Right cardiac atrium (tissue), 5 donors: Measurements from ENCODE around the gene ARHGAP8. TPM values are rescaled to one million over a fixed set of nuclear protein-coding genes. Genes with fewer than 3 reads are reported as not detected.

ENCODE experiments used
- ATAC-seq, 2 donors: fragments of 200-7000 bp; cut with Tn5 transposase; one replicate each; pipeline versions ENCODE4 v1.8.0 to v1.9.1; 2020; ENCODE audit warnings: moderate library complexity in 2 of 2, mild to moderate bottlenecking in 1 of 2
- DNase-seq, 3 donors: peaks; one replicate each; pipeline ENCODE4 v3.0.0-alpha.2; 2020
- H3K27ac ChIP-seq: one replicate; pipeline ENCODE4 v1.5.1; 2013; ENCODE audit warnings: mild to moderate bottlenecking, low read length, control low read depth, moderate library complexity
- H3K27me3 ChIP-seq: one replicate; pipeline ENCODE4 v1.6.1; 2013; ENCODE audit not compliant: control insufficient read depth, insufficient read depth
- H3K4me1 ChIP-seq: one replicate; pipeline ENCODE4 v1.6.1; 2013; ENCODE audit warnings: low read length; ENCODE audit not compliant: control insufficient read depth, insufficient read depth
- H3K4me3 ChIP-seq: one replicate; pipeline ENCODE4 v1.5.1; 2013; ENCODE audit warnings: low read length, control low read depth
- H3K9me3 ChIP-seq: one replicate; pipeline ENCODE4 v1.6.1; 2013; ENCODE audit warnings: low read length; ENCODE audit not compliant: control insufficient read depth
- WGBS: extraction: QIAGEN DNeasy Blood & Tissue Kit; methylation state at CpG from one replicate; pipeline ENCODE4 v1.1.7; 2013; 5-methylcytosine and 5-hydroxymethylcytosine counted together
- intact Hi-C, 4 donors: fragments of 100-400 bp; cut with DNase I; formaldehyde crosslinking; loops; one replicate each; pipeline versions ENCODE4 v1.11.0 to v1.14.0; 2022 to 2023
- polyA plus RNA-seq: library from polyadenylated mRNA; stranded (reverse); fragments of 200-250 nt; gene quantifications from one replicate; pipeline ENCODE4 v1.2.3, GENCODE V29; 2013
- total RNA-seq, 4 donors: library from RNA; stranded (reverse); fragmentation: NEBNext Ultra II Directional; extraction: Animal tissue kit (Norgen Biotek cat#: 25700); gene quantifications; one replicate each; pipeline ENCODE4 v1.2.1, GENCODE V29; 2021
- donor health status: healthy with polysubstance abuse.
- donor health status: DM: no; HTN: yes; CAD: no.
- donor health status: DM: no; HTN: no; CAD: no.
- donor health status: DM: no; HTN: yes; CAD: no; lungs with severe emphysema.
- donor health status: DM: yes; HTN: yes; CAD: no.

The ARHGAP8 gene
- total and polyA plus RNA-seq, 5 donors = 0.02 to 1.9 (median 0.66) TPM

DNA sequence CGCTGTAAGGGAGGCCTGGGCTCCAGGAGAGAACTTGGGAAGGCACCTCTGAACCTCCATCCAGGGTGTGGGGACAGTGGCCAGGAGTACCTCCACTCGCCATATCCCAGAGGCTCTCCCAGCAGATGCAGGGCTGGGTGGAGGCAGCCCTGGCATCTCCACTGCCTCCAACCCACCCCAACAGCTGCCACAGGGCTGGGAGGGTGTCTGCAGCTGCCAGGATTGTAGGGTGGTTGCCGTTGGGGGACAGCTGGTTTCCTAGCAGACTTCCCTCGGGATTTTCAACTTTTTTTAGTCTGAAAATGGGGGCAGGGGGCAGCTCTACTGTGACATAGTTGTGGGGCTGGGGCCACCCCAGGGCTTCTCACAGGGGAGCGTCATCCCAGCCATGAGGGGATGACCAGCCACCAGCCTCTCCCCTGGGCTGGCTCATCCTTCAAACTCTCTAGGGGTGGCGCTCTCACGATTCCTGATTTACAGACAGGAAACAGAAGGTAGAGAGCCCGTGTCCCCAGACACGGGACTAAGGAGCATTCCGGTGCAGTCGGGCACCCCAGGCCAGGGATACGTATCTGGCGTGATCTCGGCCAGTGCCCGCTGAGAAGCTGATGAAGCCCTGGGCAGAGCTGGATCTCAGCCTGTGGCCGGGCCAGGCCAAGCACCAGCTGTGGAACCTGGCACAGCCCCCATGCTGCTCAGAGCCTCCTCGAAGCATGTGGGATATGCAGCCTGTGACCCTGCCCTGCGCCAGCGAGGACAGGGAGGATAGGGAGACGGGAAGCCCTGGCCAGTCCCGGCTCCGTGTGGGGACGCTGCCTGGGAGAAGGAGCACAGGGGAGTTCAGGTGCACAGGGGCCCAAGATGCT, 40.5 kb upstream of the ARHGAP8 start:
- no peak for ATAC-seq
- H3K4me1 ChIP-seq = peaks cover 2% of the 10 kb centered on the region
- H3K9me3 ChIP-seq = no peaks in the 10 kb centered on the region
- peak in 1 of 3 donors; percentile 64 for DNase-seq
- H3K27ac ChIP-seq = no peak overlapping the region
- no peak overlapping the region for H3K4me3 ChIP-seq
- no peaks in the 10 kb centered on the region for H3K27me3 ChIP-seq
- 80% methylated on average over 23 of the region's 23 CpGs for WGBS
- intact Hi-C loops = no loop called here

DNA sequence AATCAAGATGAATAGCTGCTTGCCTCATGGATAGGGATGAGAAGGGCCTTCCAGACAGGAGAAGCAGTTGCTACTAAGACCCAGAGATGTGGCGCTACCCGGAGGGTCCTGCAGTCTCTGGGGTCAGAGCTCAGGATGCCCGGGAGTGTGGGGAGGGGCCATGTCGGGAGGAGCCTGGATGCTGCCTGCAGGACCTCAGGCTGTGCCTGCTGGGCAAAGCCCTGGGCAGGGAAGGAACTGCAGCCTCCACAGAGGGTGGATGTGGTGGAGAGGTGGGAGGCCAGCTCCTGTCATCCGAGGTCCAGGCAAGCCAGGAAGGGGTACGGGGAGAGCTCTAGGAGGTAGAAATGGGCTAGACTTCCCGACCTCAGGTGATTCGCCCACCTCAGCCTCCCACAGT, 39.4 kb upstream of the ARHGAP8 start:
- Histone ChIP-seq H3K4me3 (no peak overlapping the region), H3K27ac (no peak overlapping the region), H3K9me3 (no peaks in the 10 kb centered on the region), H3K4me1 (peaks cover 2% of the 10 kb centered on the region), H3K27me3 (no peaks in the 10 kb centered on the region)
- intact Hi-C loops = no loop called here
- peak in 1 of 3 donors; percentile 4 for DNase-seq
- 92% methylated on average over 8 of the region's 8 CpGs for WGBS
- ATAC-seq = no peak

DNA sequence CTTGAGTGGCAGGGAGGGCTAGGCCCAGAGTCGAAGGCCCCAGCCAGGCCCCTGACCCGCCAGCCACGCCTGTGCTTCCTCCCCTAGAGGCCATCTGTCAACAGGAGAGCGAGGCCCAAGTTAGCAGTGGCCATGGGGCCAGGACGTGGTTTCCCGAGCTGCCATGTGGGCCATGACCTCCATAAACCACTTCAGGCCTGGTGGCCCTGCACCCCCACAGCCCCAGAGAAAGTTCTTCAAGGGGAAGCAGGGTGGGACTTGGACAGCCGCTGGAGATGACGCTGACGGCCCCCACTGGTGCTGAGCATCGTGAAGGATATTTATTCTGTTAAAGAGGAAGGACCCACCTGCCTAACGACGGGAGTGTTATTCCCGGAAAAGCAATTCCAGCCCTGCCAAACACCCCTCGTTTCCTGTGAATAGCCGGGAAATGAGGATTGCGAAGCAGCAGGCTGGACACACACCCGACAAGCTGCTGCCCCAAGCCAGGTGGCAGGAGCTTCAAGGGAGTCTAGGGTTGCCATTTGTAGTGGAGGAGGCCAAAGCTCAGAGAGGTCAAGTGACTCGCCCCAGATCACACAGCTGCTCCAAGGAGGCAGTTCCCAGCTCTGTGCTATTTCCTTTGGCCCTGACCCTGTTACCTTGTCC, 37.5 kb upstream of the ARHGAP8 start:
- Histone ChIP-seq H3K9me3 (no peaks in the 10 kb centered on the region), H3K4me1 (peaks cover 2% of the 10 kb centered on the region), H3K27me3 (no peaks in the 10 kb centered on the region), H3K27ac (no peak overlapping the region), H3K4me3 (no peak overlapping the region)
- intact Hi-C loops = no loop called here
- ATAC-seq = peak; percentile 8 to 87
- DNase-seq = peak in 1 of 3 donors; percentile 55
- whole genome bisulfite sequencing = 51% methylated on average over 18 of the region's 18 CpGs

DNA sequence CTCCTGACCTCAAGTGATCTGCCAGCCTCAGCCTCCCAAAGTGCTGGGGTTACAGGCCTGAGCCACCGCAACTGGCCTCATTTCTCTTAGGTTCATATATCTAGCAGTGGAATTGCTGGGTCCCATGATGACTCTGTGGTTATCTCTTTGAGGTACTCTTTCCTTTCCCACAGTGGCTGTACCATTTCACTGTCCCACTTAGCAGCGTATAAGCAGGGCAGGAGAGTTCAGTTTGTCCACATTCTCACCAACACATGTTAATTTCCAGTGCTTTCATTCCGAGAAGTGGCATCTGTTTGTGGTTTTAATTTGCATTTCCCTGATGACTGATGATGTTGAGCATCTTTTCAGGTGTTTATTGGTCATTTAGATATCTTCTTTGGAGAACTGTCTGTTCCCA, 34.0 kb upstream of the ARHGAP8 start:
- Histone ChIP-seq H3K4me1 (peaks cover 2% of the 10 kb centered on the region), H3K27me3 (no peaks in the 10 kb centered on the region), H3K9me3 (no peaks in the 10 kb centered on the region), H3K27ac (no peak overlapping the region), H3K4me3 (no peak overlapping the region)
- no peak for DNase-seq
- no peak for ATAC-seq
- intact Hi-C loops = no loop called here
- 96% methylated on average over 3 of the region's 3 CpGs for WGBS

DNA sequence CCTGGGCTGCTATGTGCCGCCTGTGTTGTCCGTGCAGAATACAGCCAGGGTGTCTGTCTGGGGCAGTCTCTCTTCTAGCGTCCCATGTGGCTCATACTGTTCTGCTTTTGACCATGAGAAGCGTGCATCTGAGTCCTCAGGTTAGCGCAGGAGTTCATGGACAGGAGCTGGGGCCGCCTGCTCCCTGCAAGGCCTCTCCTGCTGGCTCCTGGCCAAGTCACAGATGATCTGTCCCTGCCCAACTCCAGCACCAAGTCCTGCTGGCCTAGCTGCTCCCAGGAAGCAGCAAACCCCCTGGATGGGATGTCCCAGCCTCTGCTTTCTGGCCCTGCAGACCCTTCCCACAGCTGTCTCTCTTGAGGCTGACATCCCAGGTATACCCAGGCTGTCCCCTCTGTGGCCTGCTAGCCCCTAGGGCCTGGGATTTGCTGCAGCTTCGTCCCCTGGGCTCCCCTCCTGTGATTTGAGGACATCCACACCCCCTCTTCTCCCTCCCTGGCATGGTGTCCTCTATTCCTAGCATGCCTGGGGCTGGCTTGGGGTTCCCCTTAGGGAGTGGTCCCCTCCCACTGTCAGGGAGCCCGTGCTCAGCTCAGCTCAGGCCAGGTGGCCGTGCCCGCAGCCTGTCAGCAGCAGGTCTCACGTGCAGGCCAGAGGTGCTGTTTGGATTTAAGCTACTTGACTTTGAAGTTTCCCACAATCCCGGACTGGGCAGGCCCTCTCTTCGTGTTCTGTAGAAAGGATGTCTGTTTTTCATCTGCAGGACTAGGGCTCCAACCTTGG, 32.6 kb upstream of the ARHGAP8 start:
- Histone ChIP-seq H3K27me3 (no peaks in the 10 kb centered on the region), H3K4me3 (no peak overlapping the region), H3K4me1 (no peaks in the 10 kb centered on the region), H3K9me3 (no peaks in the 10 kb centered on the region), H3K27ac (no peak overlapping the region)
- peak in 2 of 3 donors; percentile 33 to 71 for DNase-seq
- ATAC-seq = no peak
- intact Hi-C loops = no loop called here
- WGBS = 74% methylated on average over 13 of the region's 13 CpGs

DNA sequence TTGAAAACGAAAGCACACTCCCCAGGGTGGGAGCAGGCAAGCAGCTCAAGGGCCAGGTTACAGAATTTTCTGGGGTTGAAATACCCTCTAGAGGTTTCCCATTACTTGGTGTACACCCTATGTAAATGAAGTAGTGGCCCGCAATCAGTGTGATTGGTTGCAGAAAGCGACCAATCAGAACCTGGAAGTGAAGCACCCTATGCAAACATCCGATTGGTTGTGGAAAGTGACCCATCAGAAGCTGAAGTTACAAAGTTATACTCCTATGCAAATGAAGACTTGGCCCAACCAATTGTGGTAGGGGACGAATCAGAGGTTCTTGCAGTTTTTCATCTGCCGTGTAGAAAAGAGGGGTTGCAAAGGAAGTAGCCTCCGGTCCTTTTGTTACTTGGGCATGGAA, 31.2 kb upstream of the ARHGAP8 start:
- ATAC-seq = no peak
- no peak overlapping the region for H3K27ac ChIP-seq
- no peak overlapping the region for H3K4me3 ChIP-seq
- no peaks in the 10 kb centered on the region for H3K4me1 ChIP-seq
- intact Hi-C loops = no loop called here
- 89% methylated on average over 7 of the region's 7 CpGs for WGBS
- DNase-seq = no peak
- H3K9me3 ChIP-seq = no peaks in the 10 kb centered on the region
- H3K27me3 ChIP-seq = no peaks in the 10 kb centered on the region

DNA sequence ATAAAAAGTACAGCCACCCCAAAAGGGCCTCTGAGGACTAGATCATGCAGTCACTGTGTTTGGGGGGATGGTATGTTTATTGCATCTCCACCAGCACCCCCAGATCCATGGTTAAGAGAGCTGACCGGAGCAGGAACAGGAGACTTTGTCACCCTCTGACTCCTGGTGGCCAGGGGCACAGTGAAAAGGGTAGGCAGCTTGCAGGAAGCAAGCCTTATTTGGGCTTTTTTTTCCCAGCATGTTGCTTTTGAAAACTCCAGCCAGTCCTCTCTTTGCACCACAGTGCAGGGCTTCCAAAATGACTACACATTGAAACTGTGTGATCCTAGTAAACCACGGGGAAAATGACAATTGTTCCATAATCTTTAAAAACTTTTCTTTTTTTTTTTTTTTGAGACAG, 29.8 kb upstream of the ARHGAP8 start:
- Histone ChIP-seq H3K4me1 (no peaks in the 10 kb centered on the region), H3K9me3 (no peaks in the 10 kb centered on the region), H3K27ac (no peak overlapping the region), H3K27me3 (no peaks in the 10 kb centered on the region), H3K4me3 (no peak overlapping the region)
- WGBS = 95% methylated on average over 2 of the region's 2 CpGs
- no peak for ATAC-seq
- intact Hi-C loops = no loop called here
- peak in 1 of 3 donors; percentile 9 for DNase-seq

DNA sequence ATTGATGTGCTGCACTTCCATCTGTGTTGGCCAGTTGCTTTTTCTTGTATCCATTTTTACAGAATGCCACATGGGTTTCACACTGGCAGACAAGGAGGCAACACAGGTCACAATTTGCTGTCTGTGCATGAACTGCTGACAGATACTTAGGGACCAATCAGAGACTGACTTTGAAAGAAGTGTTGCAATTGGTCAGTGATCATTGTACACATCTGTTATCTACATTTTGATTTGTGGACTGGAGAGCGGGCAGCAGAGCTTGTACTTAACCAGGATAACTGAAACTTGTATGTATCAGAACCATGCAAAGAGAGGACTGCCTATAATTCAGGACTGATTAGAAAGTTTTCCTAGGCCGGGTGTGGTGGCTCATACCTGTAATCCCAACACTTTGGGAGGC, 28.6 kb upstream of the ARHGAP8 start:
- Histone ChIP-seq H3K9me3 (no peaks in the 10 kb centered on the region), H3K4me3 (no peak overlapping the region), H3K27me3 (no peaks in the 10 kb centered on the region), H3K27ac (no peak overlapping the region), H3K4me1 (no peaks in the 10 kb centered on the region)
- no peak for DNase-seq
- ATAC-seq = no peak
- intact Hi-C loops = no loop called here
- 97% methylated on average over 2 of the region's 2 CpGs for WGBS

DNA sequence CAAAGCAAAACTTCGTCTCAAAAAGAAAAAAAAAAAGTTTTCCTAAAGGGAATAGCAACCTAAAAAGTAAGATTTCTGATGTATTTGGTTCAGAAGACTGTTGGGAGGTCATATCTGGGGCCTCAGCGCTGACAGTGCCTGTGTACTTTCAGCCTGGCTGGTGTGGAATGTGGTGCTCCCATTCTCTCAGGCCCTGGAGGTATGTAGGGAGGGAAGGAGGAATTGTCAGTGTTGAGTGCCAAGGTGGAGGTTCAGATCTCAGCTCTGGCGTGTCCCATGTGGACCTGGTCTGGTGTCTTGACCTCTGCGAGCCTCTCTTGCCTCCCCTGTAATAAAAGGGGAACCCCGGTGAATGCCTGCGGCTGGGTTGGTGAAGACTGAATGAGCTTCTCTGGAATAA, 28.0 kb upstream of the ARHGAP8 start:
- H3K27me3 ChIP-seq = no peaks in the 10 kb centered on the region
- ATAC-seq = no peak
- no peak overlapping the region for H3K4me3 ChIP-seq
- DNase-seq = peak in 1 of 3 donors; percentile 21
- WGBS = 89% methylated on average over 6 of the region's 6 CpGs
- no peaks in the 10 kb centered on the region for H3K9me3 ChIP-seq
- intact Hi-C loops = no loop called here
- no peaks in the 10 kb centered on the region for H3K4me1 ChIP-seq
- H3K27ac ChIP-seq = no peak overlapping the region

DNA sequence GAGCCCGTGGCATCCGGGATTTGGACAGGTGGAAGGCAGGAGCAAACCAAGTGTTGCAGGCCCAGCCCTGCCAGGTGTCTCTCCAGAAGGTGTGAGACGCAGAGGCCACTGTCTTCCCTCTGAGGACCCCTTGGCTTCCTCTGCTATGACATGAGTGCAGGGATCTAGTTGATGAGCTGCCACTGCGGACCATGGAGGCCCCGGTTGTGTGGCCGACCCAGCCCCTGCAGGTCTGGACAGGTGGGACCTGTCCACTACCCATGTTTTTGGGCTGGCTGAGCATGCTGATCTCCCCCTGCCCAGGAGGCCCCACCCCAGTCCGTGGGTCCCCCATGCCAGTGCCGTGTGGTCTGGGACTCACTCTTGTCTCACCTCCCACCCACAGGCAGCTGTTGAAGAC, 27.5 kb upstream of the ARHGAP8 start:
- no peaks in the 10 kb centered on the region for H3K4me1 ChIP-seq
- H3K4me3 ChIP-seq = no peak overlapping the region
- no peaks in the 10 kb centered on the region for H3K9me3 ChIP-seq
- DNase-seq = peak in 2 of 3 donors; percentile 29 to 33
- H3K27ac ChIP-seq = no peak overlapping the region
- 89% methylated on average over 8 of the region's 8 CpGs for WGBS
- intact Hi-C loops = no loop called here
- no peak for ATAC-seq
- H3K27me3 ChIP-seq = no peaks in the 10 kb centered on the region

DNA sequence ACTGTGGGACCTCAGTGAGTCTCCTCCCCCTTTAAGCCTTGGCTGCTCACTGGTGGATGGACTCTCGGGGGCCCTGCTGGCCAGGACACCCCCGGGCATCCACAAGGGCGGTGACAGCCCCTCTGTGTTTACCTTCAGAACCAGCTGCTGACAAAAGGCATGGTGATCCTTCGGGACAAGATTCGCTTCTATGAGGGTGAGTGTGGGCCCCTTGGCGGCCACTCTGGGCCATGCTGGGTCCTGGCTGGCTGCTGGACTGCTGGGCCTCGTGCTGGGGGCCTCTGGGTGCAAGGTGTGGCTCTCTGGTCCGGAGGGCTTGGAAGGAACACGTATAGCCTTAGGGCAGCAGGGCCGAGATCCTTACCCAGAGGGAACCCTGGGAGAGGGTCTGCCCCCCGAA, 25.9 kb upstream of the ARHGAP8 start:
- Histone ChIP-seq H3K9me3 (no peaks in the 10 kb centered on the region), H3K27ac (no peak overlapping the region), H3K27me3 (no peaks in the 10 kb centered on the region), H3K4me1 (no peaks in the 10 kb centered on the region), H3K4me3 (no peak overlapping the region)
- WGBS = 95% methylated on average over 11 of the region's 11 CpGs
- DNase-seq (peak; percentile 4 to 32 (median 24)), ATAC-seq (no peak)
- intact Hi-C loops = no loop called here
